H1 (cell line): ENCODE measurements around the gene ZNF211. TPM values are rescaled to one million over a fixed set of nuclear protein-coding genes. Genes with fewer than 3 reads are reported as not detected.

Experiments
- CTCF ChIA-PET: fragments of 300-600 bp; sonication (Branson Sonifier 250); formaldehyde crosslinking; loops from one replicate; lab custom pipeline; 2021; ENCODE audit not compliant: partially characterized antibody; lab: Charles Lee
- POLR2A ChIA-PET: fragments of 300-600 bp; sonication (Branson Sonifier 250); formaldehyde crosslinking; loops from one replicate; lab custom pipeline; 2021; ENCODE audit warnings: inconsistent platforms; ENCODE audit not compliant: partially characterized antibody; lab: Charles Lee
- DNase-seq, 2 experiments: peaks; one replicate each; pipeline versions ENCODE4 v3.0.0 to v3.0.0-alpha.2; 2010 to 2022; ENCODE audit warnings: low spot score in 2 of 2, low read depth in 1 of 2, mixed read lengths in 1 of 2
- FAIRE-seq: peaks from 2 replicates; lab custom pipeline; 2011; peaks lifted over from hg19 to GRCh38; lab: Jason Lieb, UNC
- H2AFZ ChIP-seq: 2 replicates; pipeline ENCODE4 v1.8.1; 2012; ENCODE audit warnings: low read length, inconsistent platforms
- H2AK5ac ChIP-seq: 2 replicates; pipeline ENCODE4 v1.6.1; 2013; ENCODE audit warnings: low read depth, low read length
- H2BK120ac ChIP-seq: replicated peaks from 2 replicates; pipeline ENCODE3; 2013; ENCODE audit warnings: low read depth, low read length, inconsistent platforms
- H2BK12ac ChIP-seq: 2 replicates; pipeline ENCODE4 v1.6.1; 2013; ENCODE audit warnings: low read depth, low read length
- H2BK15ac ChIP-seq: 2 replicates; pipeline ENCODE4 v1.6.1; 2013; ENCODE audit warnings: low read length
- H2BK20ac ChIP-seq: 2 replicates; pipeline ENCODE4 v1.6.1; 2013; ENCODE audit warnings: low read length
- H2BK5ac ChIP-seq: 2 replicates; pipeline ENCODE4 v1.6.1; 2013; ENCODE audit warnings: low read depth, low read length
- H3K14ac ChIP-seq: 2 replicates; pipeline ENCODE4 v1.6.1; 2013; ENCODE audit warnings: inconsistent platforms; ENCODE audit not compliant: insufficient read length
- H3K18ac ChIP-seq: 2 replicates; pipeline ENCODE4 v1.6.1; 2013; ENCODE audit warnings: low read length; ENCODE audit errors: extremely low read depth
- H3K23ac ChIP-seq: 2 replicates; pipeline ENCODE4 v1.6.1; 2013; ENCODE audit warnings: inconsistent platforms; ENCODE audit not compliant: insufficient read length
- H3K23me2 ChIP-seq: 2 replicates; pipeline ENCODE4 v1.6.1; 2013; ENCODE audit warnings: low read depth, low read length
- H3K27ac ChIP-seq: 2 replicates; pipeline ENCODE4 v1.6.1; 2011; ENCODE audit warnings: low read depth, low read length, inconsistent platforms
- H3K27me3 ChIP-seq, 4 experiments: replicated peaks in 1 of 4; 1 replicate in 1 of 4; 2 replicates in 3 of 4; pipeline versions ENCODE4 v1.6.1 to v1.8.1; 2011 to 2013; ENCODE audit warnings: low read length in 3 of 4, mild to moderate bottlenecking in 3 of 4, inconsistent platforms in 2 of 4, mixed read lengths in 2 of 4, moderate library complexity in 1 of 4; ENCODE audit not compliant: control insufficient read depth in 3 of 4, insufficient read depth in 3 of 4; ENCODE audit errors: extremely low read depth in 1 of 4
- H3K36me3 ChIP-seq, 4 experiments: 2 replicates each; pipeline versions ENCODE4 v1.6.1 to v1.8.1; 2011 to 2013; ENCODE audit warnings: mild to moderate bottlenecking in 4 of 4, low read length in 3 of 4, moderate library complexity in 2 of 4, control low read depth in 1 of 4, inconsistent platforms in 1 of 4; ENCODE audit not compliant: insufficient read depth in 4 of 4, control insufficient read depth in 2 of 4
- H3K4ac ChIP-seq: replicated peaks from 2 replicates; pipeline ENCODE3; 2013; ENCODE audit warnings: low read length, low read depth, mixed read lengths, inconsistent platforms; ENCODE audit not compliant: insufficient read length
- H3K4me1 ChIP-seq, 4 experiments: replicated peaks in 1 of 4; 1 replicate in 1 of 4; 2 replicates in 3 of 4; pipeline versions ENCODE4 v1.6.1 to v1.8.1; 2011 to 2013; ENCODE audit warnings: low read length in 3 of 4, inconsistent platforms in 2 of 4, mixed read lengths in 1 of 4; ENCODE audit not compliant: insufficient read depth in 4 of 4, control insufficient read depth in 3 of 4
- H3K4me2 ChIP-seq, 2 experiments: 2 replicates each; pipeline versions ENCODE4 v1.6.1 to v1.8.1; 2011 to 2013; ENCODE audit warnings: low read depth in 2 of 2, low read length in 2 of 2, control low read depth in 1 of 2, inconsistent platforms in 1 of 2, mild to moderate bottlenecking in 1 of 2; ENCODE audit not compliant: insufficient read depth in 1 of 2
- H3K4me3 ChIP-seq, 4 experiments: fragments of 200-600, 300-600 bp in 1 of 4; sonication (generic), shearing (Covaris generic), sonication (Bioruptor Twin) in 1 of 4; 2 replicates each; pipeline versions ENCODE4 v1.5.1 to v1.8.1; 2011 to 2016; ENCODE audit warnings: low read length in 4 of 4, low read depth in 3 of 4, control low read depth in 2 of 4, inconsistent platforms in 2 of 4, mild to moderate bottlenecking in 2 of 4, mixed read lengths in 1 of 4, moderate library complexity in 1 of 4; ENCODE audit not compliant: insufficient read depth in 2 of 4; ENCODE audit errors: extremely low read depth in 1 of 4
- H3K56ac ChIP-seq: replicated peaks from 2 replicates; pipeline ENCODE3; 2013; ENCODE audit warnings: low read depth, mild to moderate bottlenecking, mixed read lengths, low read length, inconsistent platforms; ENCODE audit not compliant: insufficient read length
- H3K79me1 ChIP-seq: 2 replicates; pipeline ENCODE4 v1.6.1; 2013; ENCODE audit warnings: low read depth, low read length, control low read depth
- H3K79me2 ChIP-seq, 2 experiments: 2 replicates each; pipeline versions ENCODE4 v1.6.1 to v1.8.1; 2012 to 2013; ENCODE audit warnings: low read length in 2 of 2, mild to moderate bottlenecking in 2 of 2, inconsistent platforms in 1 of 2; ENCODE audit not compliant: insufficient read depth in 2 of 2, control insufficient read depth in 1 of 2
- H3K9ac ChIP-seq, 4 experiments: replicated peaks in 1 of 4; 1 replicate in 1 of 4; 2 replicates in 3 of 4; pipeline versions ENCODE4 v1.6.1 to v1.8.1; 2011 to 2013; ENCODE audit warnings: low read depth in 3 of 4, low read length in 3 of 4, control low read depth in 2 of 4, mild to moderate bottlenecking in 2 of 4, moderate library complexity in 2 of 4, inconsistent platforms in 1 of 4; ENCODE audit errors: extremely low read depth in 1 of 4
- H3K9me3 ChIP-seq, 2 experiments: 2 replicates each; pipeline versions ENCODE4 v1.6.1 to v1.8.1; 2012 to 2013; ENCODE audit warnings: mild to moderate bottlenecking in 2 of 2, moderate library complexity in 2 of 2, control low read depth in 1 of 2, inconsistent platforms in 1 of 2, low read depth in 1 of 2, low read length in 1 of 2, mixed read lengths in 1 of 2; ENCODE audit not compliant: insufficient read depth in 2 of 2
- H4K20me1 ChIP-seq, 2 experiments: replicated peaks in 1 of 2; 2 replicates each; pipeline versions ENCODE3 to v1.8.1; 2011 to 2013; ENCODE audit warnings: inconsistent platforms in 2 of 2, low read length in 2 of 2, mild to moderate bottlenecking in 1 of 2; ENCODE audit not compliant: insufficient read depth in 2 of 2, control insufficient read depth in 1 of 2
- H4K5ac ChIP-seq: 2 replicates; pipeline ENCODE4 v1.6.1; 2013; ENCODE audit warnings: low read length, low read depth, mixed read lengths, inconsistent platforms; ENCODE audit not compliant: insufficient read length
- H4K8ac ChIP-seq: 2 replicates; pipeline ENCODE4 v1.8.0; 2013; ENCODE audit warnings: mild to moderate bottlenecking, moderate library complexity, low read length, inconsistent platforms; ENCODE audit not compliant: insufficient read depth; ENCODE audit errors: extremely low read depth
- H4K91ac ChIP-seq: replicated peaks from 2 replicates; pipeline ENCODE3; 2013; ENCODE audit warnings: low read length, mixed read lengths, inconsistent platforms; ENCODE audit not compliant: insufficient read length
- ASH2L ChIP-seq: fragments of 200-600, 300-600 bp; sonication (generic); IDR thresholded peaks from one replicate; pipeline ENCODE4 v1.7.1; 2017; ENCODE audit warnings: low read length
- BCL11A ChIP-seq, 2 experiments: IDR thresholded peaks; one replicate each; pipeline ENCODE4 v1.6.1; 2011; ENCODE audit warnings: low read depth in 2 of 2, low read length in 2 of 2, mild to moderate bottlenecking in 2 of 2
- CEBPB ChIP-seq: IDR thresholded peaks from 2 replicates; pipeline ENCODE4 v1.6.1; 2012; ENCODE audit warnings: low read depth, low read length
- CREB1 ChIP-seq: IDR thresholded peaks from 2 replicates; pipeline ENCODE4 v1.6.1; 2012; ENCODE audit warnings: inconsistent platforms
- EGR1 ChIP-seq: IDR thresholded peaks from 2 replicates; pipeline ENCODE4 v1.6.1; 2011; ENCODE audit warnings: low read depth, low read length, borderline replicate concordance
- FOSL1 ChIP-seq: IDR thresholded peaks from 2 replicates; pipeline ENCODE4 v1.6.1; 2011; ENCODE audit warnings: mild to moderate bottlenecking, low read depth, low read length, moderate library complexity; ENCODE audit not compliant: insufficient read depth
- GTF2F1 ChIP-seq: IDR thresholded peaks from 2 replicates; pipeline ENCODE4 v1.6.1; 2012; ENCODE audit warnings: low read depth, low read length, improper control_type of control experiment, borderline replicate concordance
- KDM4A ChIP-seq: IDR thresholded peaks from one replicate; pipeline ENCODE4 v1.7.1; 2012; ENCODE audit warnings: low read depth, mild to moderate bottlenecking, moderate library complexity, low read length, inconsistent platforms; ENCODE audit not compliant: severe bottlenecking
- KDM5A ChIP-seq: fragments of 200-600 bp; IDR thresholded peaks from 2 replicates; pipeline ENCODE4 v1.7.1; 2012; ENCODE audit warnings: mild to moderate bottlenecking, low read length, inconsistent platforms, mixed read lengths
- POLR2AphosphoS5 ChIP-seq: IDR thresholded peaks from 2 replicates; pipeline ENCODE4 v1.6.1; 2011; ENCODE audit warnings: low read depth, low read length
- RBBP5 ChIP-seq: IDR thresholded peaks from 2 replicates; pipeline ENCODE4 v1.7.1; 2012; ENCODE audit warnings: low read depth, mild to moderate bottlenecking, inconsistent platforms, low read length, moderate library complexity, borderline replicate concordance
- SAP30 ChIP-seq: fragments of 300-600 bp; sonication (generic); IDR thresholded peaks from 2 replicates; pipeline ENCODE4 v1.7.1; 2012; ENCODE audit warnings: low read length, moderate library complexity, mild to moderate bottlenecking, inconsistent platforms; ENCODE audit not compliant: insufficient read depth, insufficient replicate concordance
- TEAD4 ChIP-seq: IDR thresholded peaks from 2 replicates; pipeline ENCODE4 v1.6.1; 2012; ENCODE audit warnings: low read depth, low read length, inconsistent platforms, mixed read lengths
- WGBS, 2 experiments: shearing (Covaris generic) in 1 of 2; methylation state at CpG; one replicate each; pipeline versions ENCODE4 v1.1.6 to v1.1.7; 2013 to 2015; ENCODE audit warnings: low lambda C conversion rate in 2 of 2, mixed read lengths in 2 of 2, inconsistent platforms in 1 of 2, low coverage in 1 of 2, missing lambda C conversion rate in 1 of 2; ENCODE audit not compliant: insufficient replicate concordance in 2 of 2, insufficient coverage in 1 of 2, insufficient read length in 1 of 2; ENCODE audit errors: extremely low coverage in 1 of 2, missing lambda C conversion rate in 1 of 2; 5-methylcytosine and 5-hydroxymethylcytosine counted together
- polyA plus RNA-seq, 7 experiments: library from polyadenylated mRNA; depleted of rRNA in 3 of 7; stranded (reverse) in 5 of 7; unstranded in 2 of 7; fragments of >200 nt in 5 of 7; fragments of 200-250 nt in 2 of 7; gene quantifications; 1 replicate in 5 of 7; 2 replicates in 1 of 7; 4 replicates in 1 of 7; pipeline versions ENCODE4 v1.2.1 to v1.2.3, GENCODE V29; 2011 to 2013; ENCODE audit warnings: missing spikeins in 2 of 7, mixed read lengths in 2 of 7
- total RNA-seq: library from RNA; stranded (reverse); fragmentation: NEBNext Ultra II Directional; extraction: Animal tissue kit (Norgen Biotek cat#: 25700); gene quantifications from 2 replicates; pipeline ENCODE4 v1.2.1, GENCODE V29; 2021

ZNF211 gene
- total and polyA plus RNA-seq, 2 of the 8 experiments (the other 6 are each of a cell fraction or from before 2014, with no cell fraction given), result 7.5 to 15.7 TPM

DNA sequence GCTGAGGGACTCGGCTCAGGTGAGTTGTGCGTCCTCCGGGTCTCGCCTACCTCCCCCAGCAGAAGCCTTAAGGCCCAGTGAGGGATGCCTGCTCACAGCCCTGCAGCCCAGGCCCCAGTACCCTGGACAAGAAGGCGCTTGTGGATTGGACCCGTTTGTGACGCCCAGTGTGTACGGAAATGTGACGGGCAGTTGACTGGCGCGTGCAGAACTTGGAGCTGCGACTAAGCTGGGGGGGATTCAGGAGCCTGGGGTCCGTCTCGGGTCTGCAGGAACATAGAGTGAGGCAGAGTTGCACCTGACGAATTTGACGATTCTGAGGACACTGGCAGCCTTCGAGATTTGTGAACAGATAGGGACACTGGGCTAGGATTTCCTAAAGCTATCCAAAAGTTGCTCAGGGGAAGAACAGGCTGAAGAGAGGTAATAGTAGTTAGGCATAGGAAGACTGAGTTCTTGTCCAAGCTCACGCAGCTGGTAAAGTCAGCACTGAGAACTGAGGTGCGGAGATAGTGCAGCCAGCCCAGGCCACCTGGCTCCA is 49.3 kb downstream of the ZNF211 start:
- peak overlapping the region; percentile 61 for H3K27ac ChIP-seq
- H4K91ac ChIP-seq, result peak overlapping the region; percentile 94
- H4K5ac ChIP-seq, result peak overlapping the region; percentile 26
- no peak overlapping the region for H2BK15ac ChIP-seq
- H3K14ac ChIP-seq, result no peak overlapping the region
- H3K36me3 ChIP-seq, result peaks cover 23 to 45% (median 40%) of the 10 kb centered on the region in 4 experiments; a peak in 7 of 8 replicates
- CTCF ChIA-PET, result interaction anchor here (0.5 to 2.3 kb wide), 11 partner anchors 10 to 489 kb away, joined by 3 to 9 read pairs (median 4); partner anchors contain the start of gene ZNF154
- H3K79me2 ChIP-seq, result peaks cover 53 to 55% of the 10 kb centered on the region in 2 experiments
- peak overlapping the region; percentile 45 for H3K4ac ChIP-seq
- H3K23me2 ChIP-seq, result no peaks in the 10 kb centered on the region; the same call in 1 of the 2 replicates
- FAIRE-seq, result no peak
- peaks cover 0 to 9% (median 0%) of the 10 kb centered on the region in 4 experiments; a peak in 4 of 7 replicates for H3K27me3 ChIP-seq
- peaks cover 40 to 44% of the 10 kb centered on the region in 2 experiments for H3K9me3 ChIP-seq
- H2BK12ac ChIP-seq, result no peak overlapping the region
- no peak overlapping the region; the same call in 1 of the 2 replicates for H3K18ac ChIP-seq
- WGBS, 2 experiments, result 6% methylated on average over 19 of the region's 19 CpGs; no CpG with 5 or more reads in 1 of the 2 experiments
- POLR2A ChIA-PET, result interaction anchor here (0.6 to 2.7 kb wide), 29 partner anchors 8 to 472 kb away, joined by 3 to 41 read pairs (median 5); partner anchors contain the start of genes ZIK1, ZNF134, ZNF154 and ZNF211
- H2BK5ac ChIP-seq, result peak overlapping the region; percentile 55; the same call in 1 of the 2 replicates
- H4K8ac ChIP-seq, result peak overlapping the region; percentile 99
- peak overlapping the region; percentile 80 for H3K56ac ChIP-seq
- peak overlapping the region; percentile 91 to 99 (median 95) for H3K4me3 ChIP-seq
- H2BK20ac ChIP-seq, result no peak overlapping the region
- no peak overlapping the region for H3K23ac ChIP-seq
- H3K4me1 ChIP-seq, result peaks cover 0 to 2% (median 0%) of the 10 kb centered on the region in 4 experiments; a peak in 1 of 7 replicates
- H2AK5ac ChIP-seq, result no peak overlapping the region
- H3K9ac ChIP-seq, result peak overlapping the region; percentile 94 to 97 (median 95)
- DNase-seq, result no peak
- H4K20me1 ChIP-seq, result no peaks in the 10 kb centered on the region
- H2BK120ac ChIP-seq, result no peak overlapping the region
- no peak overlapping the region for H2AFZ ChIP-seq
- H3K79me1 ChIP-seq, result peaks cover 21% of the 10 kb centered on the region
- H3K4me2 ChIP-seq, result peak overlapping the region; percentile 78 to 100
- no peak for TF ChIP-seq FOSL1
- TF ChIP-seq SAP30, result peak; percentile 66
- TF ChIP-seq CEBPB, result no peak
- no peak for TF ChIP-seq CREB1
- peak; percentile 13; the same call in 1 of the 2 replicates for TF ChIP-seq KDM5A
- 0 out of 2 replicates have a peak, but pooled peaks have one; percentile 6 for TF ChIP-seq RBBP5
- no peak for TF ChIP-seq EGR1
- TF ChIP-seq POLR2AphosphoS5, result no peak
- TF ChIP-seq KDM4A, result no peak
- no peak for TF ChIP-seq TEAD4
- TF ChIP-seq BCL11A (IDR thresholded peaks at IDR 0.05; ENCODE audit: low read depth in 2 of 2, low read length in 2 of 2), result no peak
- TF ChIP-seq GTF2F1, result no peak
- TF ChIP-seq ASH2L, result peak; percentile 44
